ENCODE results near the gene GRIK3. TPM values are rescaled to one million over a fixed set of nuclear protein-coding genes. Genes with fewer than 3 reads are reported as not detected.

GRIK3 gene
- total and polyA plus RNA-seq, 2 experiments from 2014 or later = 0.31 to 2.9 TPM

DNA sequence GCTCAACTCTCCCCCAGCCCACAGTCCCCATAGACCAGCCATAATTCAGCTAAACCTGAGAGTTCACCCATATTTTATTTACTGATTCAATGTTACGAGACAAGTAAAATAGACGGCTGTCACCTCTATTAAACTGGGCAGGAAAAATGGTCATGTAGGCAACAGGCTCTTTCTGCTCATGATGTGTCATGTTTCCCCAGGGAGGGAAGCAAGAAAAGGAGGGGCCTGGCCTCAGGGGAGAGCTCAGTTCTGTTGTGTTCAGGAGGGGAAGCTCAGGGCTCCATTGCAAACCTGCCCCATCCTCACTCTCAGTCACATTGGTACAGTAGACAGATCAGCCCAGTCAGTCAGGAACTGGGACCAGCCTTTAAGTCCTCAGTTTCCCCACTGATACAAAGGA, 12.8 kb downstream of the GRIK3 start:
- H3K4me3 ChIP-seq = no peak overlapping the region
- H2AFZ ChIP-seq = no peak overlapping the region
- no peaks in the 10 kb centered on the region for H3K36me3 Mint-ChIP-seq (ENCODE audit: low read depth)
- no peaks in the 10 kb centered on the region; the same call in 2 of the 3 replicates for H3K9me3 Mint-ChIP-seq
- H3K36me3 ChIP-seq (ENCODE audit: insufficient read depth) = no peaks in the 10 kb centered on the region
- no peak for ATAC-seq
- H3K27me3 Mint-ChIP-seq (ENCODE audit: insufficient read depth, low read depth, poor library complexity) = peaks cover 17% of the 10 kb centered on the region
- H3K27ac Mint-ChIP-seq = no peak overlapping the region
- H3K4me3 Mint-ChIP-seq = no peak overlapping the region
- H3K79me2 ChIP-seq (replicated peaks; ENCODE audit: insufficient read depth) = no peaks in the 10 kb centered on the region
- H3K4me1 ChIP-seq (ENCODE audit: insufficient read depth) = peaks cover 11% of the 10 kb centered on the region
- no peak overlapping the region for H3K27ac ChIP-seq (ENCODE audit: low read depth)
- no peaks in the 10 kb centered on the region for H3F3A ChIP-seq (replicated peaks; ENCODE audit: low read depth)
- H3K27me3 ChIP-seq (ENCODE audit: insufficient read depth) = no peaks in the 10 kb centered on the region
- no peak for TF ChIP-seq STAT1 (IDR thresholded peaks at IDR 0.05; ENCODE audit: unreplicated experiment)
- TF ChIP-seq JUNB (IDR thresholded peaks at IDR 0.05; ENCODE audit: unreplicated experiment) = no peak
- TF ChIP-seq, protein P1, sequence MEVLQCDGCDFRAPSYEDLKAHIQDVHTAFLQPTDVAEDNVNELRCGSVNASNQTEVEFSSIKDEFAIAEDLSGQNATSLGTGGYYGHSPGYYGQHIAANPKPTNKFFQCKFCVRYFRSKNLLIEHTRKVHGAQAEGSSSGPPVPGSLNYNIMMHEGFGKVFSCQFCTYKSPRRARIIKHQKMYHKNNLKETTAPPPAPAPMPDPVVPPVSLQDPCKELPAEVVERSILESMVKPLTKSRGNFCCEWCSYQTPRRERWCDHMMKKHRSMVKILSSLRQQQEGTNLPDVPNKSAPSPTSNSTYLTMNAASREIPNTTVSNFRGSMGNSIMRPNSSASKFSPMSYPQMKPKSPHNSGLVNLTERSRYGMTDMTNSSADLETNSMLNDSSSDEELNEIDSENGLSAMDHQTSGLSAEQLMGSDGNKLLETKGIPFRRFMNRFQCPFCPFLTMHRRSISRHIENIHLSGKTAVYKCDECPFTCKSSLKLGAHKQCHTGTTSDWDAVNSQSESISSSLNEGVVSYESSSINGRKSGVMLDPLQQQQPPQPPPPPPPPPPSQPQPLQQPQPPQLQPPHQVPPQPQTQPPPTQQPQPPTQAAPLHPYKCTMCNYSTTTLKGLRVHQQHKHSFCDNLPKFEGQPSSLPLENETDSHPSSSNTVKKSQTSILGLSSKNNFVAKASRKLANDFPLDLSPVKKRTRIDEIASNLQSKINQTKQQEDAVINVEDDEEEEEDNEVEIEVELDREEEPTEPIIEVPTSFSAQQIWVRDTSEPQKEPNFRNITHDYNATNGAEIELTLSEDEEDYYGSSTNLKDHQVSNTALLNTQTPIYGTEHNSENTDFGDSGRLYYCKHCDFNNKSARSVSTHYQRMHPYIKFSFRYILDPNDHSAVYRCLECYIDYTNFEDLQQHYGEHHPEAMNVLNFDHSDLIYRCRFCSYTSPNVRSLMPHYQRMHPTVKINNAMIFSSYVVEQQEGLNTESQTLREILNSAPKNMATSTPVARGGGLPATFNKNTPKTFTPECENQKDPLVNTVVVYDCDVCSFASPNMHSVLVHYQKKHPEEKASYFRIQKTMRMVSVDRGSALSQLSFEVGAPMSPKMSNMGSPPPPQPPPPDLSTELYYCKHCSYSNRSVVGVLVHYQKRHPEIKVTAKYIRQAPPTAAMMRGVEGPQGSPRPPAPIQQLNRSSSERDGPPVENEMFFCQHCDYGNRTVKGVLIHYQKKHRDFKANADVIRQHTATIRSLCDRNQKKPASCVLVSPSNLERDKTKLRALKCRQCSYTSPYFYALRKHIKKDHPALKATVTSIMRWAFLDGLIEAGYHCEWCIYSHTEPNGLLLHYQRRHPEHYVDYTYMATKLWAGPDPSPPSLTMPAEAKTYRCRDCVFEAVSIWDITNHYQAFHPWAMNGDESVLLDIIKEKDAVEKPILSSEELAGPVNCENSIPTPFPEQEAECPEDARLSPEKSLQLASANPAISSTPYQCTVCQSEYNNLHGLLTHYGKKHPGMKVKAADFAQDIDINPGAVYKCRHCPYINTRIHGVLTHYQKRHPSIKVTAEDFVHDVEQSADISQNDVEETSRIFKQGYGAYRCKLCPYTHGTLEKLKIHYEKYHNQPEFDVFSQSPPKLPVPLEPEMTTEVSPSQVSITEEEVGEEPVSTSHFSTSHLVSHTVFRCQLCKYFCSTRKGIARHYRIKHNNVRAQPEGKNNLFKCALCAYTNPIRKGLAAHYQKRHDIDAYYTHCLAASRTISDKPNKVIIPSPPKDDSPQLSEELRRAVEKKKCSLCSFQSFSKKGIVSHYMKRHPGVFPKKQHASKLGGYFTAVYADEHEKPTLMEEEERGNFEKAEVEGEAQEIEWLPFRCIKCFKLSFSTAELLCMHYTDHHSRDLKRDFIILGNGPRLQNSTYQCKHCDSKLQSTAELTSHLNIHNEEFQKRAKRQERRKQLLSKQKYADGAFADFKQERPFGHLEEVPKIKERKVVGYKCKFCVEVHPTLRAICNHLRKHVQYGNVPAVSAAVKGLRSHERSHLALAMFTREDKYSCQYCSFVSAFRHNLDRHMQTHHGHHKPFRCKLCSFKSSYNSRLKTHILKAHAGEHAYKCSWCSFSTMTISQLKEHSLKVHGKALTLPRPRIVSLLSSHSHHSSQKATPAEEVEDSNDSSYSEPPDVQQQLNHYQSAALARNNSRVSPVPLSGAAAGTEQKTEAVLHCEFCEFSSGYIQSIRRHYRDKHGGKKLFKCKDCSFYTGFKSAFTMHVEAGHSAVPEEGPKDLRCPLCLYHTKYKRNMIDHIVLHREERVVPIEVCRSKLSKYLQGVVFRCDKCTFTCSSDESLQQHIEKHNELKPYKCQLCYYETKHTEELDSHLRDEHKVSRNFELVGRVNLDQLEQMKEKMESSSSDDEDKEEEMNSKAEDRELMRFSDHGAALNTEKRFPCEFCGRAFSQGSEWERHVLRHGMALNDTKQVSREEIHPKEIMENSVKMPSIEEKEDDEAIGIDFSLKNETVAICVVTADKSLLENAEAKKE (CRISPR knock-in tag; IDR thresholded peaks at IDR 0.05) = no peak
- TF ChIP-seq, protein P2, sequence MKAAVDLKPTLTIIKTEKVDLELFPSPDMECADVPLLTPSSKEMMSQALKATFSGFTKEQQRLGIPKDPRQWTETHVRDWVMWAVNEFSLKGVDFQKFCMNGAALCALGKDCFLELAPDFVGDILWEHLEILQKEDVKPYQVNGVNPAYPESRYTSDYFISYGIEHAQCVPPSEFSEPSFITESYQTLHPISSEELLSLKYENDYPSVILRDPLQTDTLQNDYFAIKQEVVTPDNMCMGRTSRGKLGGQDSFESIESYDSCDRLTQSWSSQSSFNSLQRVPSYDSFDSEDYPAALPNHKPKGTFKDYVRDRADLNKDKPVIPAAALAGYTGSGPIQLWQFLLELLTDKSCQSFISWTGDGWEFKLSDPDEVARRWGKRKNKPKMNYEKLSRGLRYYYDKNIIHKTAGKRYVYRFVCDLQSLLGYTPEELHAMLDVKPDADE (IDR thresholded peaks at IDR 0.05) = no peak
- no peak for TF ChIP-seq ZNF331 (CRISPR knock-in tag; IDR thresholded peaks at IDR 0.05; ENCODE audit: low read depth)
- TF ChIP-seq, protein P3, sequence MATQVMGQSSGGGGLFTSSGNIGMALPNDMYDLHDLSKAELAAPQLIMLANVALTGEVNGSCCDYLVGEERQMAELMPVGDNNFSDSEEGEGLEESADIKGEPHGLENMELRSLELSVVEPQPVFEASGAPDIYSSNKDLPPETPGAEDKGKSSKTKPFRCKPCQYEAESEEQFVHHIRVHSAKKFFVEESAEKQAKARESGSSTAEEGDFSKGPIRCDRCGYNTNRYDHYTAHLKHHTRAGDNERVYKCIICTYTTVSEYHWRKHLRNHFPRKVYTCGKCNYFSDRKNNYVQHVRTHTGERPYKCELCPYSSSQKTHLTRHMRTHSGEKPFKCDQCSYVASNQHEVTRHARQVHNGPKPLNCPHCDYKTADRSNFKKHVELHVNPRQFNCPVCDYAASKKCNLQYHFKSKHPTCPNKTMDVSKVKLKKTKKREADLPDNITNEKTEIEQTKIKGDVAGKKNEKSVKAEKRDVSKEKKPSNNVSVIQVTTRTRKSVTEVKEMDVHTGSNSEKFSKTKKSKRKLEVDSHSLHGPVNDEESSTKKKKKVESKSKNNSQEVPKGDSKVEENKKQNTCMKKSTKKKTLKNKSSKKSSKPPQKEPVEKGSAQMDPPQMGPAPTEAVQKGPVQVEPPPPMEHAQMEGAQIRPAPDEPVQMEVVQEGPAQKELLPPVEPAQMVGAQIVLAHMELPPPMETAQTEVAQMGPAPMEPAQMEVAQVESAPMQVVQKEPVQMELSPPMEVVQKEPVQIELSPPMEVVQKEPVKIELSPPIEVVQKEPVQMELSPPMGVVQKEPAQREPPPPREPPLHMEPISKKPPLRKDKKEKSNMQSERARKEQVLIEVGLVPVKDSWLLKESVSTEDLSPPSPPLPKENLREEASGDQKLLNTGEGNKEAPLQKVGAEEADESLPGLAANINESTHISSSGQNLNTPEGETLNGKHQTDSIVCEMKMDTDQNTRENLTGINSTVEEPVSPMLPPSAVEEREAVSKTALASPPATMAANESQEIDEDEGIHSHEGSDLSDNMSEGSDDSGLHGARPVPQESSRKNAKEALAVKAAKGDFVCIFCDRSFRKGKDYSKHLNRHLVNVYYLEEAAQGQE (IDR thresholded peaks at IDR 0.05; ENCODE audit: unreplicated experiment) = no peak
- TF ChIP-seq, protein P4, sequence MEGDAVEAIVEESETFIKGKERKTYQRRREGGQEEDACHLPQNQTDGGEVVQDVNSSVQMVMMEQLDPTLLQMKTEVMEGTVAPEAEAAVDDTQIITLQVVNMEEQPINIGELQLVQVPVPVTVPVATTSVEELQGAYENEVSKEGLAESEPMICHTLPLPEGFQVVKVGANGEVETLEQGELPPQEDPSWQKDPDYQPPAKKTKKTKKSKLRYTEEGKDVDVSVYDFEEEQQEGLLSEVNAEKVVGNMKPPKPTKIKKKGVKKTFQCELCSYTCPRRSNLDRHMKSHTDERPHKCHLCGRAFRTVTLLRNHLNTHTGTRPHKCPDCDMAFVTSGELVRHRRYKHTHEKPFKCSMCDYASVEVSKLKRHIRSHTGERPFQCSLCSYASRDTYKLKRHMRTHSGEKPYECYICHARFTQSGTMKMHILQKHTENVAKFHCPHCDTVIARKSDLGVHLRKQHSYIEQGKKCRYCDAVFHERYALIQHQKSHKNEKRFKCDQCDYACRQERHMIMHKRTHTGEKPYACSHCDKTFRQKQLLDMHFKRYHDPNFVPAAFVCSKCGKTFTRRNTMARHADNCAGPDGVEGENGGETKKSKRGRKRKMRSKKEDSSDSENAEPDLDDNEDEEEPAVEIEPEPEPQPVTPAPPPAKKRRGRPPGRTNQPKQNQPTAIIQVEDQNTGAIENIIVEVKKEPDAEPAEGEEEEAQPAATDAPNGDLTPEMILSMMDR (conservative IDR thresholded peaks at IDR 0.05; ENCODE audit: low read depth in 2 of 2) = no peak
- TF ChIP-seq EZH2 (IDR thresholded peaks at IDR 0.05; ENCODE audit: low read depth, unreplicated experiment) = no peak
- TF ChIP-seq NANOG (IDR thresholded peaks at IDR 0.05; ENCODE audit: borderline replicate concordance) = no peak
- no peak for TF ChIP-seq CREB1 (CRISPR knock-in tag; IDR thresholded peaks at IDR 0.05; ENCODE audit: low read depth)
- TF ChIP-seq POLR2AphosphoS5 (IDR thresholded peaks at IDR 0.05; ENCODE audit: low read depth) = no peak
- TF ChIP-seq ZNF114 (CRISPR knock-in tag; IDR thresholded peaks at IDR 0.05) = no peak
- TF ChIP-seq EZH2phosphoT487 (IDR thresholded peaks at IDR 0.05; ENCODE audit: unreplicated experiment) = no peak
- no peaks in the 10 kb centered on the region for H3K9me2 ChIP-seq (ENCODE audit: insufficient read depth)
- H3K4me2 ChIP-seq = no peak overlapping the region
- no peaks in the 10 kb centered on the region; the same call in 1 of the 2 replicates for H4K20me1 ChIP-seq (replicated peaks; ENCODE audit: insufficient read depth)
- DNase-seq (ENCODE audit: low spot score) = no peak
- H3K4me1 Mint-ChIP-seq = peaks cover 26% of the 10 kb centered on the region
